ENCODE measurements around the gene PLTP. TPM values are rescaled to one million over a fixed set of nuclear protein-coding genes. Genes with fewer than 3 reads are reported as not detected.

Gene PLTP
- total RNA-seq, 1 experiment from 2014 or later = 61.5 TPM

DNA sequence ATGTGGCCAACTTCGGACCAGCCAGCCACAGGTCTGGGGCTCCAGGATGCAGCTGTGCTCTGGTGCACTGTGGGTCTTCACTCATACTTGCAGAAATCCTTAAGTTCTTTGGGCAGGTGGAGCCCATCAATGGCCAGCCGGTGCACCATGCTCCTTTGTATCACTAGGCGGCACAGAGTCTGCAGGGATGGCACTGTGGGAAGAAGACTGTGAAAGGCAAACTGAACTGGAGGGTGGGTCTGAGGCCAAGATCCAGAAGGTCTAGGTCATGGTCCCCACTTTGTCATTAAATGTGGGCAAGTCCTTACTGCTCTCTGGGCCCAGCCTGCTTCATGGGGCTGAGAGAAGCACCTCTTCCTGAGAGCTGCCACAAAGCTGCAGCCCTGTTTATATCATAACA is 23.3 kb downstream of the PLTP start:
- H3F3A ChIP-seq (ENCODE audit: low read length, unreplicated experiment) = no peaks in the 10 kb centered on the region

DNA sequence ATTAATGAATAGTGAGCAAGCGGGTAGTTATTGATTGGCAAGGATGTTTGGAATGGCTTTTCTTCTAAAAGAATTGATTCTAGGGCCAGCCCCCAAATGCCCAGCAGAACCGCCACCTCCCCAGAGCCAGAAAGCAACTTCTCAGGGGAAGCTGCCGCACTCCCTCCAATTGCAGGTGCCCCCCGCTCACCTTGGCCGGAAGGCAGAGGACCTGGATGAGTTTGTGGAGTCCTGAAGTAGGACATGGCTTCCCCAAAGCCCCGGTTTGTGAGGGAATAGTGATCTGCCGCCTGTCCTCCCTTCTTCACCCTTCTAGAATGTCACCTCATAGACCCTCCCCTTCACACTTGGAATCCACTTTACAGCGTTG is 24.6 kb downstream of the PLTP start, which contains the start of gene SPATA25:
TSS of gene SPATA25 (minus strand) at position 277 of the 370 bp plus-strand sequence. CDS start at position 245, 32 bp downstream.
- no peak for DNase-seq

More for the DNA sequence above, 23.3 kb downstream of the PLTP start:
- Histone ChIP-seq H3K4me3 (ENCODE audit: low read length) (no peak overlapping the region), H3K27ac (ENCODE audit: low read length) (no peak overlapping the region), H4K20me1 (ENCODE audit: low read length) (no peaks in the 10 kb centered on the region), H3K9ac (ENCODE audit: low read length) (no peak overlapping the region), H3K4me2 (ENCODE audit: low read length) (no peak overlapping the region), H3K36me3 (ENCODE audit: low read depth, low read length) (peaks cover under 1% of the 10 kb centered on the region; the same call in 1 of the 2 replicates), H3K9me3 (ENCODE audit: low read length) (no peaks in the 10 kb centered on the region), H3K9me2 (replicated peaks; ENCODE audit: low read length) (no peaks in the 10 kb centered on the region), H2AFZ (ENCODE audit: low read length) (no peak overlapping the region), H3K4me1 (ENCODE audit: insufficient read depth, low read length) (peaks cover 37% of the 10 kb centered on the region), H3K79me2 (ENCODE audit: low read length) (peaks cover 27% of the 10 kb centered on the region), H3K27me3 (ENCODE audit: low read length) (no peaks in the 10 kb centered on the region)
- ATAC-seq = no peak
- intact Hi-C loops (cut with micrococcal nuclease) = no loop called here
- BruUV-seq (replicated peaks) = no TSS peak
- DNase-seq = no peak
- TF ChIP-seq EZH2phosphoT487 (IDR thresholded peaks at IDR 0.05; ENCODE audit: borderline replicate concordance, low read length) = no peak
- no peak for TF ChIP-seq CTCF (conservative IDR thresholded peaks at IDR 0.05; ENCODE audit: low read depth, low read length)
- no peak for TF ChIP-seq EZH2 (IDR thresholded peaks at IDR 0.05; ENCODE audit: low read length, unreplicated experiment)
- CTCF ChIA-PET = no interaction called here
- POLR2A ChIA-PET (ENCODE audit: unreplicated experiment) = interaction anchor here (0.7 to 0.8 kb wide), 2 partner anchors 101 to 294 kb away, joined by 4 read pairs; no protein-coding TSS in a partner anchor

More for the DNA sequence above, 24.6 kb downstream of the PLTP start, which contains the start of gene SPATA25:
- H3K9me2 ChIP-seq (replicated peaks; ENCODE audit: low read length) = no peaks in the 10 kb centered on the region
- CTCF ChIA-PET = no interaction called here
- H4K20me1 ChIP-seq (ENCODE audit: low read length) = no peaks in the 10 kb centered on the region
- no peak within 1 kb of the TSS for H3K27ac ChIP-seq (ENCODE audit: low read length)
- H3K9me3 ChIP-seq (ENCODE audit: low read length) = no peaks in the 10 kb centered on the region
- intact Hi-C loops (cut with micrococcal nuclease) = no loop called here
- no peak for TF ChIP-seq EZH2 (IDR thresholded peaks at IDR 0.05; ENCODE audit: low read length, unreplicated experiment)
- TF ChIP-seq CTCF (conservative IDR thresholded peaks at IDR 0.05; ENCODE audit: low read depth, low read length) = no peak
- TF ChIP-seq EZH2phosphoT487 (IDR thresholded peaks at IDR 0.05; ENCODE audit: borderline replicate concordance, low read length) = no peak
- ATAC-seq = no peak
- H2AFZ ChIP-seq (ENCODE audit: low read length) = no peak within 1 kb of the TSS
- H3K36me3 ChIP-seq (ENCODE audit: low read depth, low read length) = peaks cover 14% of the 10 kb centered on the region
- no TSS peak for BruUV-seq (replicated peaks)
- H3K4me3 ChIP-seq (ENCODE audit: low read length) = no peak within 1 kb of the TSS
- POLR2A ChIA-PET (ENCODE audit: unreplicated experiment) = no interaction called here
- no peak within 1 kb of the TSS for H3K9ac ChIP-seq (ENCODE audit: low read length)
- peaks cover 40% of the 10 kb centered on the region for H3K79me2 ChIP-seq (ENCODE audit: low read length)
- H3K4me1 ChIP-seq (ENCODE audit: insufficient read depth, low read length) = peaks cover 29% of the 10 kb centered on the region
- no peaks in the 10 kb centered on the region for H3F3A ChIP-seq (ENCODE audit: low read length, unreplicated experiment)
- no peaks in the 10 kb centered on the region for H3K27me3 ChIP-seq (ENCODE audit: low read length)
- H3K4me2 ChIP-seq (ENCODE audit: low read length) = no peak within 1 kb of the TSS

Measured in PC-3 (cell line).